Muscle layer of colon (tissue), 2 donors: ENCODE data around the gene UBE2S.
A peak's percentile ranks its signal among the peaks of the same experiment; 100 is the strongest.
"Not testable (repeated sequence)": the region's sequence is repeated elsewhere in the genome, so short reads cannot be mapped to it uniquely, and the experiment has no call there.

Experiments
- H3K27ac ChIP-seq: one replicate; pipeline ENCODE4 v1.7.0; 2013; ENCODE audit warnings: low read depth, mild to moderate bottlenecking, low read length, moderate library complexity
- H3K27me3 ChIP-seq, 2 donors: one replicate each; pipeline ENCODE4 v1.7.0; 2013; ENCODE audit warnings: low read length in 2 of 2, mild to moderate bottlenecking in 2 of 2; ENCODE audit not compliant: insufficient read depth in 2 of 2, control insufficient read depth in 1 of 2
- H3K36me3 ChIP-seq: one replicate; pipeline ENCODE4 v1.7.0; 2013; ENCODE audit warnings: mild to moderate bottlenecking, low read length; ENCODE audit not compliant: insufficient read depth
- H3K4me1 ChIP-seq: one replicate; pipeline ENCODE4 v1.7.0; 2013; ENCODE audit warnings: mild to moderate bottlenecking, low read length; ENCODE audit not compliant: insufficient read depth
- H3K4me3 ChIP-seq, 2 donors: one replicate each; pipeline ENCODE4 v1.7.0; 2013; ENCODE audit warnings: low read length in 2 of 2, low read depth in 1 of 2, mild to moderate bottlenecking in 1 of 2, moderate library complexity in 1 of 2
- H3K9ac ChIP-seq: one replicate; pipeline ENCODE4 v1.7.0; 2013; ENCODE audit warnings: low read length
- H3K9me3 ChIP-seq: one replicate; pipeline ENCODE4 v1.7.0; 2013; ENCODE audit warnings: mild to moderate bottlenecking, low read length
- donor health status: abdominal sarcoma.
- donor health status: Adenocarcinoma of cecum.

The UBE2S gene

GRCh38 chr19:55401390-55401789 is 6.2 kb downstream of the UBE2S start:
- peaks cover 27% of the 10 kb centered on the region for H3K36me3 ChIP-seq

GRCh38 chr19:55400281-55401087 is 7.1 kb downstream of the UBE2S start:
- H3K4me1 ChIP-seq, result no peaks in the 10 kb centered on the region
- H3K4me3 ChIP-seq, result no peak overlapping the region

More at GRCh38 chr19:55401390-55401789, 6.2 kb downstream of the UBE2S start:
- H3K4me3 ChIP-seq, H3K27me3 ChIP-seq, H3K9me3 ChIP-seq, H3K27ac ChIP-seq, H3K4me1 ChIP-seq, H3K9ac ChIP-seq: not testable (repeated sequence)

GRCh38 chr19:55398200-55398925 is 9.2 kb downstream of the UBE2S start:
- Histone ChIP-seq H3K27me3 (no peaks in the 10 kb centered on the region), H3K27ac (no peak overlapping the region), H3K4me3 (no peak overlapping the region), H3K36me3 (peaks cover 12% of the 10 kb centered on the region), H3K4me1 (no peaks in the 10 kb centered on the region), H3K9ac (no peak overlapping the region), H3K9me3 (no peaks in the 10 kb centered on the region)

More at GRCh38 chr19:55400281-55401087, 7.1 kb downstream of the UBE2S start:
- peaks cover 18% of the 10 kb centered on the region for H3K36me3 ChIP-seq
- no peaks in the 10 kb centered on the region for H3K9me3 ChIP-seq
- H3K9ac ChIP-seq, result no peak overlapping the region
- H3K27ac ChIP-seq, result no peak overlapping the region
- H3K27me3 ChIP-seq, result no peaks in the 10 kb centered on the region

- Histone ChIP-seq H3K36me3 (peaks cover 39% of the 10 kb centered on the region), H3K27ac (no peak overlapping the region), H3K9me3 (no peaks in the 10 kb centered on the region), H3K9ac (no peak overlapping the region), H3K27me3 (no peaks in the 10 kb centered on the region), H3K4me1 (peaks cover 15% of the 10 kb centered on the region), H3K4me3 (no peak overlapping the region)
Observed at GRCh38 chr19:55392820-55393761, 14.5 kb downstream of the UBE2S start.

- no peak overlapping the region for H3K9ac ChIP-seq
- no peaks in the 10 kb centered on the region for H3K27me3 ChIP-seq
- no peaks in the 10 kb centered on the region for H3K9me3 ChIP-seq
- peaks cover 26% of the 10 kb centered on the region for H3K4me1 ChIP-seq
- peaks cover 50% of the 10 kb centered on the region for H3K36me3 ChIP-seq
- H3K27ac ChIP-seq, result no peak overlapping the region
- no peak overlapping the region for H3K4me3 ChIP-seq
Observed at GRCh38 chr19:55391702-55392615, 15.6 kb downstream of the UBE2S start.

GRCh38 chr19:55391191-55391670 is 16.4 kb downstream of the UBE2S start:
- H3K4me3 ChIP-seq, result no peak overlapping the region
- H3K4me1 ChIP-seq, result peaks cover 31% of the 10 kb centered on the region
- H3K36me3 ChIP-seq, result peaks cover 55% of the 10 kb centered on the region
- no peak overlapping the region for H3K27ac ChIP-seq
- no peak overlapping the region for H3K9ac ChIP-seq
- no peaks in the 10 kb centered on the region for H3K9me3 ChIP-seq
- H3K27me3 ChIP-seq, result no peaks in the 10 kb centered on the region

- Histone ChIP-seq H3K27me3 (no peaks in the 10 kb centered on the region), H3K36me3 (peaks cover 55% of the 10 kb centered on the region), H3K4me3 (no peak overlapping the region), H3K27ac (no peak overlapping the region), H3K4me1 (peaks cover 31% of the 10 kb centered on the region), H3K9me3 (no peaks in the 10 kb centered on the region), H3K9ac (no peak overlapping the region)
Observed at GRCh38 chr19:55390461-55390880, 17.1 kb downstream of the UBE2S start.

GRCh38 chr19:55389386-55390317 is 17.9 kb downstream of the UBE2S start:
- Histone ChIP-seq H3K4me3 (no peak overlapping the region), H3K27ac (no peak overlapping the region), H3K9ac (no peak overlapping the region), H3K4me1 (peaks cover 36% of the 10 kb centered on the region), H3K27me3 (no peaks in the 10 kb centered on the region), H3K36me3 (peaks cover 55% of the 10 kb centered on the region), H3K9me3 (no peaks in the 10 kb centered on the region)

GRCh38 chr19:55387736-55388497 is 19.7 kb downstream of the UBE2S start:
- H3K9ac ChIP-seq, result peak overlapping the region; percentile 91
- H3K27ac ChIP-seq, result no peak overlapping the region
- peaks cover 46% of the 10 kb centered on the region for H3K4me1 ChIP-seq
- H3K27me3 ChIP-seq, result no peaks in the 10 kb centered on the region
- peaks cover 55% of the 10 kb centered on the region for H3K36me3 ChIP-seq
- H3K9me3 ChIP-seq, result no peaks in the 10 kb centered on the region
- peak overlapping the region; percentile 45 to 69 for H3K4me3 ChIP-seq
